Colon (tissue), 2 donors: ENCODE data around the gene PTPRN2.
"Not testable (repeated sequence)": the region's sequence is repeated elsewhere in the genome, so short reads cannot be mapped to it uniquely, and the experiment has no call there.

Source experiments
- FAIRE-seq: peaks from 2 replicates; lab custom pipeline; 2012; peaks lifted over from hg19 to GRCh38; lab: Jason Lieb, UNC
- donor health status: control.
- donor health status: control.

PTPRN2 gene

DNA sequence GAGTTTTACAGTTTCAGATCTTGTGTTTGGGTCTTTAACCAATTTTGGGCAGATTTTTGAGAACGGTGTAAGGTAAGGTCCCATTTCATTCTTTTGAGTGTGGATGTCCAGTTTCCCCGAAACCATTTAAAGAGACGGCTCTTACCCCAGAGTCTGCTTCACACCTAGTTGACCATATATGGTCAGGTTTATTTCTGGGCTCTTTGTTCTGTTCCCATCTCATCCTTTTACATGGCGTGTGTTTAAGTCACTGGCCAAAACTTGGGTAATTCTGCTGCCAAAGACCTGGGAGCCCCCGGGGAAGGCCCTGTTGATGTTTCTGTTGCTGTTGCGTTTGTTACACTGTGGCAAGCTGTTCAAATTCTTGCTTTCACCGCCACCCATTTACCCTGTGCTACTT is 120.1 kb downstream of the PTPRN2 start:
- FAIRE-seq: no peak

DNA sequence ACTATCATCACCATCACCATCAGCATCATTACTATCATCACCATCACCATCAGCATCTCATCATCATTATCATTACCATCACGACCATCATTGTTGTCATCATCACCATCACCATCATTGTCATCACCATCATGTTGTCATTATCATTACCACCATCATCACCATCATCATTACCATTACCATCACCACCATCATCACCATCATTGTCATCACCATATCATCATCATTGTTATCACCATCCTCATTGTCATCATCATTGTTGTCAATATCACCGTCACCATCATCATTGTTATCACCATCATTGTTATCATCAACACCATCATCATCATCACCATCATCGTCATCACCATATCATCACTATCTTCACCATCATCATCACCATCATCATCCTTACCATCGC is 124.3 kb downstream of the PTPRN2 start:
- no peak for FAIRE-seq

GRCh38 chr7:158461824-158462223 is 125.8 kb downstream of the PTPRN2 start:
- no peak for FAIRE-seq

DNA sequence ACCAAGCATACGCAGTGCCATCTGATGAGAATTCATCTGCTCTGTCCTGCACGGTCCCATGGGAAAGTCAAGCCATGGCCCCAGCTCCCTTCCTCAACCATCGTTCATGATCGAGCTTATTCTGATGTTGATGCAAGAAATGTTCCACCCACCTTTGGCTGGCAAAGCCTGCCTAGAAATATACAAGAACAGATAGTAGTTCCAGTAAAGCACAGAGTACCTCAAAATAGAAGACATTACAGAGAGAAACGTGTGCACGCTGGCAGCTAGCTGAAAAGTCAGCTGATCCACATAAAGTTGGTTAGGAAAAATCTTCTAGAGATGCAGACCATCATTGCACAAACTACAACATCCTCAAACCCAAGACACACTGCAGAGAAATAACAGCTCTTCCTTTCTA is 127.0 kb downstream of the PTPRN2 start:
- FAIRE-seq: no peak

GRCh38 chr7:158458716-158459282 is 128.8 kb downstream of the PTPRN2 start:
- no peak for FAIRE-seq

DNA sequence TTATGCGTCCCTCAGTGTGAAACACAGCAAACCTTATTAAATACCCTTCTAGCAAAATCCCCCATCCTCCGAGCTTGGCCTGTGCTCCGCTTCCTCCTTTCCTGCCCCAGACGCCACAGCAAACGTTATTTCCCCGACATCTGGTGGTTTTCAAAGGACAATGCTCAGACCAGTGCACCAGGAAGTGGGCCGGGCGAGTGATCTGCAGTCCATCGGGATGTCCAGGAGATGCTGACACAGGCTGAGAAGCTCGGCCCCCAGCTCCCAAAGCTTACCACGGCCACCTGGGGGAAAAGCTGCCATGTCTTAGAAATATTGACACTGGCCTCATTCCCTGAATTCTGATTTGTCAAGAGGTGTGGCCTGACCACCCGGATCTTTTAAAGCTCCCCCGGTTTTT is 129.5 kb downstream of the PTPRN2 start:
- FAIRE-seq: no peak

DNA sequence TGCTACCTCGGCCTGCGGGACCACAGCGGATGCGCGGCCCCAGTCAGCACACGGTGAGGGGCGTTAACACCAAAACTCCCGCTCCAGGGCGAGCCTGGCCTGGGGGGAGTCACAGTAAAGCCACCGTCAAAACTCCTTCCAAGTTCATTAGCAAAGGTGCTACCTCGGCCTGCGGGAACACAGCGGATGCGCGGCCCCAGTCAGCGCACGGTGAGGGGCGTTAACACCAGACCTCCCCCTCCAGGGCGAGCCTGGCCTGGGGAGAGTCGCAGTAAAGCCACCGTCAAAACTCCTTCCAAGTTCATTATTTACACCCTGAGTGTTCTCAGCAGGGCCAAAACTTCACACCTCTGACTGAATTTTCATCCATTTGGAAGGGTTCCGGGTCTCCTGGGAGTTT is 130.0 kb downstream of the PTPRN2 start:
- not testable (repeated sequence) for FAIRE-seq

DNA sequence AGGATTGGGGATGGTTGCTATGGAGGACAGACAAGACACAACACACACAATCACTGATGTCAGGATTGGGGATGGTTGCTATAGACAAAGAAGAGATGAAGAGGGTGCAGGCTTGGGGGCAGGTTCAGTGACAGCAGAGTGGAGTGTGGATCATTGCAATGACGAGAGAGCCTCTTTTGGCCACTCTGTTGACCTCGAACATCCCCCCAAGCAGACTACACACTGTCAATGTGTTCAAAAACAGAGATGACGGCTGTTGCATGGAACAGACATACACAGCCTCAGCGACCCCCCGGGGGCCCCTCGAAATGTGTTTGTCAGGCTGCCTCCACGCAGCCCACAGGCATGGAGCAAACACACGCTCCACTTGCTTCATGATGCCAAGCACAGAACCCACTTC is 133.0 kb downstream of the PTPRN2 start:
- FAIRE-seq: no peak

DNA sequence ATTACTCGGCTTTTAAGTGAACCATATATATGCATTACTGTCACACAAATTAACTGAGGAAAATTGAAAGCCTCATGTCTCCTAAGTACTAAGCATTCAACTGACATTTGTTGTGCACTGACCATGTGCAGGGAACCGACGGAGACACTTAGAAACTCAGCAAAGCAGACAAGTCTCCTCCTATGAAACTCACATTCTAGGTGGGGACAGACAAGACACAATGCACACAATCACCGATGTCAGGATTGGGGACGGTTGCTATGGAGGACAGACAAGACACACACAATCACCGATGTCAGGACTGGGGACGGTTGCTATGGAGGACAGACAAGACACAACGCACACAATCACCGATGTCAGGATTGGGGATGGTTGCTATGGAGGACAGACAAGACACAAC is 134.0 kb downstream of the PTPRN2 start:
- FAIRE-seq: peak; percentile 24

DNA sequence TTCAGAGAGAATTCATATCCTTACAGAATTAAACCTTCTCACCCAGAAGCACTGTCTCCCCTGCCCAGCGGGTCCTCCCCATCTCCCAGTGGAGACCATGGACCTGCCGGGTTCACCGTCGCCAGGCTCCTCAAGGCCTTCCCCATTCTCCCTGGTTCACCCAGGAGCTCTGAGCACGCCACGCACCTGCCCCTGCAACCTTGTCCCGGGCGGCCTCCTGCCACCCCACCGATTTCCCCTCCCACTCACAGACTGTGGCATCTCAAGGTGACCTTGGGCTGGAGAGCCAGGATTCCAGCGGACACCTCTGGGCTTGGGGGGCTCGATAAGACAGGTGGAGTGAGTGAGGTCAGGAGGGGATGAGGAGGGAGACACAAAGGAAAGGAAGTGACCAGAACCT is 135.3 kb downstream of the PTPRN2 start:
- no peak for FAIRE-seq

DNA sequence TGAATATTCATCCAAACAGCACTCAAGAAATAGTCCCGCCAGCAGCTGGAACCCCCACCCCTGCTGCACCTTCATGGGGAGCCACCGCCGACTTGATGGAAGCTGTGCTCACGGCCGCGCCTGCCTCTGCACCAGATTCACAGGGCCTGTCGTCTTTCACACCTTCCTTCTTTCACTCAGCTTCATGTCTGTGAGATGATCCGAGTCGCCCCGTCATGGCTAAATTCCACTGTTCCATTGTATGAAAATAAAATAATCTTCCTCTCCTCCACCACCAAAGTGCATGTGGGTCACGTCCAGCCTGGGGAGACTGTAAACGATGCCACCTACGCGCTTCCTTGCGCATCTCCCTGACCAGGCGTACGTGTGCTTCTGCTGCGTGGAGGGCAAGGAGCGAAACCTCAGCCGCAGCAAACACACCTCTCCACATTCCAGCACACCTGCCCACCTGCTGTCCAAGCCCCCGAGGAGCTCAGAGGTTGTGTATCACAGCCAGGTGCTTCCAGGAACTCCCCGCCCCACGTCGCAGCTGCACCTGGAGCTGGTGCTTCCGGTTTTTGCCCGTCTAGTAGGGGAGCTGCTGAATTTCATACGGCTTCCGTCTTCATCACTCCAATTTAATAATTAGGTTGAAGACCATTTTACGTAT is 137.0 kb downstream of the PTPRN2 start:
- FAIRE-seq: no peak

DNA sequence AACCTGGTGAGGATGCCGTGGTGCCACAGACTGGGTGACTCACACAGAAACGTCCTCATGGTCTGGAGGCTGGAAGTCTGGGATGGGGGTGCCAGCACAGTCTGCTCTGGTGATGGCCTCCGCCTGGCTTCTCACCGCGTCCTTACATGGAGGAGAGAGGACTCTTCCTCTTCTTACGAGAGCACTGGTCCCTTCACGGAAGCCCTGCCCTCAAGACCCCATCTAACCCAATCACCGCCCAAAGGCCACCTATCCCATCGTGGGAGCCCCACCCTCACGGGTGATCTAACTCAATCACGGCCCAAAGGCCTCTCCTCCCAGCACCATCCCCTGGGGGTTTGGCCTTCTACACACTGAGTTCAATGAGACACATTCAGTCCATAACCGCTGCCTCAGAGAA is 137.7 kb downstream of the PTPRN2 start:
- FAIRE-seq: no peak

- no peak for FAIRE-seq
Observed at GRCh38 chr7:158449266-158449665, 138.4 kb downstream of the PTPRN2 start.

- FAIRE-seq: no peak
Observed at GRCh38 chr7:158448430-158449100, 139.1 kb downstream of the PTPRN2 start.

- no peak for FAIRE-seq
Observed at GRCh38 chr7:158447506-158448171, 140.0 kb downstream of the PTPRN2 start.

GRCh38 chr7:158447151-158447505 is 140.5 kb downstream of the PTPRN2 start:
- FAIRE-seq: no peak

GRCh38 chr7:158446706-158447105 is 140.9 kb downstream of the PTPRN2 start:
- FAIRE-seq: no peak

DNA sequence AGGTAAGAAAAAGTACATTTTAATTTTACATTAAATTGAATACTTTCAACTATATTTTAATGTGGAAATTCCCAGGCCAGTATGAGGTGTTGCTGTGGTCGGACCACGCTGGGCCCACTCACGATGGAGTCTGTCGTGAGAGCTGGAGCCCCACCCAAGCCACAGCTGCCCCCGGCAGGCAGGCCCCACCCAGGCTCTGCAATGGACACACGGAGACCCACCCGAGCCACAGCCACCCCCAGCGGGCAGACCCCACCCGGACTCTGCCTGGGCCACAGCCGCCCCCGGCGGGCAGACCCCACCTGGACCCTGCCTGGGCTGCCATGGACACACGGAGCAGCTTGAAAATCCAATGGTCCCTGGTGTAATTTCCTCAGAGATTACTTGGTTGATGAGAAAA is 141.3 kb downstream of the PTPRN2 start:
- FAIRE-seq: no peak

- FAIRE-seq: no peak
Observed at GRCh38 chr7:158445421-158446175, 142.0 kb downstream of the PTPRN2 start.

GRCh38 chr7:158444501-158445420 is 142.9 kb downstream of the PTPRN2 start:
- no peak for FAIRE-seq

DNA sequence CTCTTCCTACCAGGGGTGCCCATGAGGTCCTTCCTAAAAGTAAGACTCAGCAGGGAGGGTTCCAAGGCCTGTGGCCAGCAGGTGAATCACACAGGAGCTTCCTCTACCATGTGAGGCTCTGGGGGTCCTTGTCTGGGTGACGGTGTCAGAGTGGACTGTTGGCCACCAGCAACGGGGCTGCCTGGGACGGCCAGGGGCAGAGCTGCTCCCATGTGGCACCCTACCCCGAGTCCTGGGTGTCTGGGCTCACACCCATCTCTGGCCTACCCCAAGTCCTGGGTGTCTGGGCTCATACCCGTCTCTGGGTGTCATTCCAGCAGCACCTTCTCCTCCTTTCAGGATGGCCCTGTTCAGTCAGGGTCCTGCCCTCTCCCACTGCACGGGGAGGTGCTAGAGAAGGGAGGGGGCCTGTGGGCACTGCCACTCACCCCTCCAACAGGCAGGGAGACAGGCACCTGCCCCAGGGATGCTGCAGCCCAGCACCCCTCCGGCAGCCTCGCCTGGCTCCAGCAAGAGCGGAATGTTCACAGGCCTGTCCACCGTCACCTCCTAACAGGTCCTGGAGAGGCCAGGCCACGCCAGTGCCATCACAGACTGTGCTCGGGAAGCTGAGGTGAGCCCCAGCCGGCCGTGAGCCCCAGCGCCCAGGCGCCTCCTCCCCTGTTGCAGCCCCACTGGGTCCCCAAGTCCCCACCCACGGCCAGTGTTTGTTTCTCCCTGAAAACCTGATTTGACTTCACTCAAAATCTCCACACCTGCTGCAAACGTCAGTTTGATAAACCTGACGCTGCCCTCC is 143.7 kb downstream of the PTPRN2 start:
- FAIRE-seq: no peak
